Suprapubic skin (tissue), 4 donors: ENCODE results near the gene CTAGE1. TPM values are rescaled to one million over a fixed set of nuclear protein-coding genes. Genes with fewer than 3 reads are reported as not detected.

ENCODE experiments used
- DNase-seq, 2 donors: peaks; one replicate each; pipeline ENCODE4 v3.0.0-alpha.2; 2019; ENCODE audit warnings: low spot score in 2 of 2
- H3K27ac ChIP-seq: fragments of 200-600 bp; sonication (generic); one replicate; pipeline ENCODE4 v1.5.1; 2019
- H3K27me3 ChIP-seq: fragments of 200-600 bp; sonication (generic); one replicate; pipeline ENCODE4 v1.5.1; 2019
- H3K36me3 ChIP-seq: fragments of 200-600 bp; sonication (generic); one replicate; pipeline ENCODE4 v1.5.1; 2019
- H3K4me1 ChIP-seq: fragments of 200-600 bp; sonication (generic); one replicate; pipeline ENCODE4 v1.5.1; 2019
- H3K4me3 ChIP-seq: fragments of 200-600 bp; sonication (generic); one replicate; pipeline ENCODE4 v1.5.1; 2019; ENCODE audit warnings: mild to moderate bottlenecking
- H3K9me3 ChIP-seq: fragments of 200-600 bp; sonication (generic); one replicate; pipeline ENCODE4 v1.5.1; 2019
- CTCF ChIP-seq, 2 donors: fragments of 200-600 bp in 1 of 2; fragments of 450-650 bp in 1 of 2; sonication (generic) in 1 of 2; IDR thresholded peaks; one replicate each; pipeline ENCODE4 v1.5.1; 2016 to 2019; ENCODE audit warnings: antibody characterized with exemption in 2 of 2, mild to moderate bottlenecking in 1 of 2, moderate library complexity in 1 of 2
- EP300 ChIP-seq: sonication (generic); formaldehyde crosslinking; IDR thresholded peaks from one replicate; pipeline ENCODE4 v1.6.1; 2017; ENCODE audit warnings: antibody characterized with exemption
- POLR2A ChIP-seq, 2 donors: fragments of 450-650 bp; IDR thresholded peaks; one replicate each; pipeline ENCODE4 v1.6.1; 2017; ENCODE audit warnings: antibody characterized with exemption in 2 of 2, mild to moderate bottlenecking in 2 of 2, moderate library complexity in 2 of 2
- POLR2AphosphoS5 ChIP-seq, 3 donors: sonication (generic); formaldehyde crosslinking; IDR thresholded peaks; one replicate each; pipeline ENCODE4 v1.6.1; 2017; ENCODE audit warnings: antibody characterized with exemption in 3 of 3
- WGBS: methylation state at CpG from one replicate; pipeline ENCODE4 v1.1.5; 2018; 5-methylcytosine and 5-hydroxymethylcytosine counted together
- total RNA-seq, 4 donors: library from RNA; depleted of rRNA; stranded (reverse); fragments of >200 nt; gene quantifications; one replicate each; pipeline ENCODE4 v1.1.0, GENCODE V29; 2016

Gene CTAGE1
- total RNA-seq, 4 donors from 2014 or later = not detected

- no peaks in the 10 kb centered on the region for H3K27me3 ChIP-seq
- no peaks in the 10 kb centered on the region for H3K36me3 ChIP-seq
- peaks cover 11% of the 10 kb centered on the region for H3K4me1 ChIP-seq
- TF ChIP-seq CTCF (IDR thresholded peaks at IDR 0.05) (no peak), POLR2AphosphoS5 (IDR thresholded peaks at IDR 0.05) (no peak), EP300 (no peak), POLR2A (IDR thresholded peaks at IDR 0.05) (no peak)
- H3K4me3 ChIP-seq = no peak overlapping the region
- H3K9me3 ChIP-seq = no peaks in the 10 kb centered on the region
- no peak overlapping the region for H3K27ac ChIP-seq
- WGBS = 76% methylated on average over 4 of the region's 4 CpGs
- no peak for DNase-seq
These were observed 11.0 kb upstream of the CTAGE1 start for GRCh38 chr18:22428672-22429071.

- Histone ChIP-seq H3K27me3 (no peaks in the 10 kb centered on the region), H3K27ac (no peak overlapping the region), H3K4me1 (peaks cover 9% of the 10 kb centered on the region), H3K9me3 (no peaks in the 10 kb centered on the region), H3K36me3 (no peaks in the 10 kb centered on the region), H3K4me3 (no peak overlapping the region)
- no peak for DNase-seq
- WGBS = 77% methylated on average over 7 of the region's 7 CpGs
- no peak for TF ChIP-seq CTCF (IDR thresholded peaks at IDR 0.05)
- TF ChIP-seq POLR2AphosphoS5 (IDR thresholded peaks at IDR 0.05) = no peak
- TF ChIP-seq POLR2A (IDR thresholded peaks at IDR 0.05) = no peak
- TF ChIP-seq EP300 = no peak
These were observed 10.3 kb upstream of the CTAGE1 start for GRCh38 chr18:22427822-22428549.

- Histone ChIP-seq H3K4me1 (no peaks in the 10 kb centered on the region), H3K9me3 (no peaks in the 10 kb centered on the region), H3K4me3 (no peak overlapping the region), H3K27me3 (no peaks in the 10 kb centered on the region), H3K36me3 (no peaks in the 10 kb centered on the region), H3K27ac (no peak overlapping the region)
- DNase-seq = no peak
- WGBS = 82% methylated on average over 5 of the region's 5 CpGs
- no peak for TF ChIP-seq CTCF (IDR thresholded peaks at IDR 0.05)
These were observed 6.8 kb upstream of the CTAGE1 start for GRCh38 chr18:22424565-22424963.

- H3K4me1 ChIP-seq = no peaks in the 10 kb centered on the region
- WGBS = 81% methylated on average over 9 of the region's 9 CpGs
- DNase-seq = no peak
- H3K4me3 ChIP-seq = no peak overlapping the region
- H3K27ac ChIP-seq = no peak overlapping the region
- no peaks in the 10 kb centered on the region for H3K9me3 ChIP-seq
- H3K36me3 ChIP-seq = no peaks in the 10 kb centered on the region
- TF ChIP-seq POLR2AphosphoS5 (IDR thresholded peaks at IDR 0.05) = no peak
- no peak for TF ChIP-seq EP300
- TF ChIP-seq POLR2A (IDR thresholded peaks at IDR 0.05) = no peak
- TF ChIP-seq CTCF (IDR thresholded peaks at IDR 0.05) = no peak
- H3K27me3 ChIP-seq = no peaks in the 10 kb centered on the region
These were observed 6.3 kb upstream of the CTAGE1 start for GRCh38 chr18:22423878-22424564.

GRCh38 chr18:22422909-22423548, 5.3 kb upstream of the CTAGE1 start:
- Histone ChIP-seq H3K27me3 (no peaks in the 10 kb centered on the region), H3K4me3 (no peak overlapping the region), H3K27ac (no peak overlapping the region), H3K4me1 (no peaks in the 10 kb centered on the region), H3K9me3 (no peaks in the 10 kb centered on the region), H3K36me3 (no peaks in the 10 kb centered on the region)
- no peak for DNase-seq
- WGBS = 45% methylated on average over 9 of the region's 9 CpGs
- TF ChIP-seq CTCF (IDR thresholded peaks at IDR 0.05) (no peak), EP300 (no peak), POLR2A (IDR thresholded peaks at IDR 0.05) (no peak), POLR2AphosphoS5 (IDR thresholded peaks at IDR 0.05) (no peak)
